HG02973 (cell line): ENCODE data around the gene NFKBIE.

Experiments
- ATAC-seq: cut with Tn5 transposase; IDR thresholded peaks from one replicate; pipeline ENCODE4 v1.9.1; 2021; ENCODE audit warnings: moderate library complexity; ENCODE audit not compliant: unreplicated experiment

NFKBIE gene

GRCh38 chr6:44258921-44259320 lies 6.4 kb downstream of the NFKBIE start:
- ATAC-seq: no peak

GRCh38 chr6:44258325-44258863 lies 7.0 kb downstream of the NFKBIE start:
- no peak for ATAC-seq

GRCh38 chr6:44257753-44258324 lies 7.5 kb downstream of the NFKBIE start:
- peak; percentile 13 for ATAC-seq

DNA sequence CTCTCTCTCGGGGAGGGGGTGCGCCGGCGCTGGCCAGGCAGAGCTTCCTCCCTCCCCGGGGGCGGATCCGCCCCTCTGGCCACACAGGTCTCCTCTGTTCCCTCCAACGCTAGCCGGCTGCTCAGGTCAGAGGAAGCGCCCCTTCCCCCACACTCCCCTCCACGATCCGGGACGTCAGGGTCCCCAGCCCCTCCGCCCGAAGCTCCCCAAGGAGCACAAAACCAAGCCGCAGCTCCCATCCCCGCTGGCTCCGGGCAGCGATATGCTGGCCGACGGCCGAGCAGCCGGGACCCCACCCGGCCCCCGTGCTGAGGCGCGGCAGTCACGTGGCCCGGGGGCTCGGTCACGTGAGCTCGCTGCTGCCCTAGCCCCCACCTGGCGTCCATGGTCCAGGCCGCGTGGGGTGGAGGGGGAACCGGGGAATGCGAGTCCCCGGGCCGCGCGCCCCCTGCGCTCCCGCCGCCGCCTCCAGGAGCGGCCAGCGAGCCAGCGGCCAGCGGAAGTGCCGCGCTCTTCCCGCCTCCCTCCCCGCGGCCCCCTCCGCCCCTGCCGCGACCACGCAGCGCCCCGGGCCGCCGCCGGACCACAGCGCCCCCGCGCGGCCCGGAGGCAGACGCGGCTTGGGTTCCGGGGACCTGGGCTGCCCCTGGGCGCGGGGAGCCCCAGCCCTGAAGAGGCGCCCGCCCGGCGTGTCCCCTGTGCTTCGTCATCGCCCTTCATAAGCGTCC lies 8.2 kb downstream of the NFKBIE start, which contains the start of gene SLC35B2:
Gene SLC35B2 (minus strand): TSS at position 504 of the 728 bp plus-strand sequence. CDS start 118 bp downstream, at position 386.
- ATAC-seq: peak; percentile 41

DNA sequence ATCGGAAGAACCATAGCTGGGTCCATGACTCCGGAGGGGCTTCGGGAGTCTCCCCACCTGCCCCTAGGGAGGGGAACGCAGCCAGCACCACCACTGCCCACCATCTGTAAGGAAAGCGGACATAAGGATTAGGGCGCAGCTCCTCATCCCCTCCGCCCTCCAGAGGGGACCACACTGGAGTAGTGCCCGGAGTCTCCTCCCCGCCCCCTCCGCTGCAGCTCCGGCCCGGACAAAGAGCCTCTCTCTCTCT lies 8.7 kb downstream of the NFKBIE start:
- ATAC-seq: no peak

DNA sequence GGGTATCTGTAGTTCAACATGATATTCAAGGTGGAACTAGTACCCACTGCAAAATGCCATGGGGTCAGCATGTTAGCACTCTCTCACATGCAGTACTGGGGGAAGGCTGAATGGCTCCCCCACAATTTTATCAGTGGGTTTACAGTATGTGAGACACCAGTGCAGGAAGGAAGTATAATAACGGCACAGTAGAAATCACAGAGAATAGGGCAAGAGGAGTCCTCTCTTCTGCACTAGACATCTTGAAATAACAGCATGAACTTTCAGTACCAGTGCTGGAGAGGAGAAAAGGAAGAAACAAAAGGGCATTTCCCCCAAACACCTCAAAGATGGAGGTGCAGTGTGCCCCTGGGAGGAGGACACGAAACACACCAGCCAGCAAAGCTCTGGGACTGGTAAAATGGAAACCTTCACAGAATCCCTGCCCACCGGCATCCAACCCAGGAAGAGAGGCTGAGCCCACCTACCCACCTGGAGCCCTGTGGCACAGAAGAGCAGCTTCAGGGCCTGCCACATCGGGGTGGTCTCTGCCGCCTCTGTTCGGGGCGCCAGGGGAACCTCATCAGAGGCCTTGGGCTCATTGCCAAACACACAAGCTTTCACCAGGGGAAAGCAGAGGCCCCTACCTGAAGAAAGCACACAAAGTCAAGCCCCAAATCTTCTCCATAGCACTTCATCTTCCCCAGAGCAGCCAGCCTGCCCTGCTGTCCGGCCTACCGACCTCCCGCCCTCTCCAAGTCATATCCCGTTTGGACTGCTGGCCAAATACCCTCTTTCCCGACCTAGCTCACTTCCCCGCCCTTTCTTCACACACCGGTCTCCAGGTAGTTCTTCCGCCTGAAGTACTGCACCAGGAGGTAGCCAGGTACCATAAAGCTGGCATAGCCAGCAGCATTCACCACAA lies 9.2 kb downstream of the NFKBIE start:
- no peak for ATAC-seq

DNA sequence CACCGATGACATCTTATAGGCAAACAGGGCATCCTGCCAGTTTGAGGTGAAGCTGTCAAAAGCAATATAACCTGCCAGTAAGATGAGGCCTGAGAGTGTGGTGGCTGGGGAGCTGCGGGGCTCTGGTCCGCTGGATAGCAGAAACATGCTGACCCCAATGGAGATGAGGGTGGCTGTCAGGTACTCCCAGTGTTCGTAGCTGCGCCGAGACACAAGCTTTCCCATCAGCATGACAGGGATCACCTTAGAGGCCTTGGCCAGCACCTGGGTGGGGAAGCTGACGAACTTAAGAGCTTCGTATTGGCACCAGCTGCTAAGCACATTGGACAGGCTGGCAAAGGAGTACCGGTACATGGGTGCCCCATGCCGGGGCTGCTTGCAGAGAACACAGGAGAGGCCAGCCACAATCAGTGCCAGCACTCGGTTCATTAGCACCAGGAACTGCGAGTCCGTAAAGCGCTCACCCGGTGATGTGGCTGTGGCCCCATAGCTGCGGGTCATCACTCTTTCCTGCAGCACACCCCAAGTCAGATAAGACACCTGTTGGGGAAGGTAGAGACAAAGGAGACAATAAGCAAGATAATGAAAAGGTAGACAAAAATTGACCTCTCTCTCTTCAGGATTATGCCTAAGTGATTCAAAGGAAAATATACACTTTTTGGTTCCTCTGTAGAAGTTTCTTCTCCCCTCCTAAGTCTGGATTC lies 10.1 kb downstream of the NFKBIE start:
- no peak for ATAC-seq

- ATAC-seq: no peak
Measured at GRCh38 chr6:44254191-44255104, 10.9 kb downstream of the NFKBIE start.

GRCh38 chr6:44253307-44254101 lies 11.8 kb downstream of the NFKBIE start:
- no peak for ATAC-seq

- ATAC-seq: no peak
Measured at GRCh38 chr6:44251576-44252524, 13.5 kb downstream of the NFKBIE start.

DNA sequence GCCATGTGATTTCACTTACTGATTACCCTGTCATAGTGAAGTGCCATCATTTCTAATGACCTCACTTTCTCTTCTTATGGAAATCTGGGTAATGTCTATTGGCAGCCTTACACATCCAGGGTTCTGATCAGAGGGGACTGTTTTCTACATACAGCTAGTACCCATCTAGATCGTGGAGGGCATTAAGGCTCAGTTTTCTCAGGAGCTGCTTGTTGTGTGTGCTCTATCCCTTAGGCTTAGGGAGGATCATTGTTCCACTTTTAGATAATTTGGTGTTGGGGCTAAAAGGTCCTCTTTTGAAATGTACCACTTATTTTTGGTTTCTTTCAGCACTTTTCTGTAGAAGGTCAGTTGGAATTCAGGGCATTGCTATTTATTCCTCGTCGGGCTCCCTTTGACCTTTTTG lies 14.6 kb downstream of the NFKBIE start:
- ATAC-seq: no peak

DNA sequence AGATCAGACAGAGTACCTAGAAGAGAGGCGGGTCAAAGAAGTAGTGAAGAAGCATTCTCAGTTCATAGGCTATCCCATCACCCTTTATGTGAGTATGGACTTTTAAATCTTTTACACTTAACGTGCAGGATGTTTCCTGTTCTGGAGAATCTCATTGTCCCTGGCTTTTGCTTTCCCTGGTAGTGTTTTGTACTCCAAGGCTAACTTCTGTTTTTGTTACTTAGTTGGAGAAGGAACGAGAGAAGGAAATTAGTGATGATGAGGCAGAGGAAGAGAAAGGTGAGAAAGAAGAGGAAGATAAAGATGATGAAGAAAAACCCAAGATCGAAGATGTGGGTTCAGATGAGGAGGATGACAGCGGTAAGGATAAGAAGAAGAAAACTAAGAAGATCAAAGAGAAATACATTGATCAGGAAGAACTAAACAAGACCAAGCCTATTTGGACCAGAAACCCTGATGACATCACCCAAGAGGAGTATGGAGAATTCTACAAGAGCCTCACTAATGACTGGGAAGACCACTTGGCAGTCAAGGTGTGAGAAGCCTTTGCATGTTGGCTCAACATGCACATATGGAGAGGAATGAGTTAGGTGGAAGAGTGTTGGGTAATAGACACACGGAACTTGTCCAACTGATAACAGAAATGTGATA lies 15.2 kb downstream of the NFKBIE start:
- ATAC-seq: no peak

DNA sequence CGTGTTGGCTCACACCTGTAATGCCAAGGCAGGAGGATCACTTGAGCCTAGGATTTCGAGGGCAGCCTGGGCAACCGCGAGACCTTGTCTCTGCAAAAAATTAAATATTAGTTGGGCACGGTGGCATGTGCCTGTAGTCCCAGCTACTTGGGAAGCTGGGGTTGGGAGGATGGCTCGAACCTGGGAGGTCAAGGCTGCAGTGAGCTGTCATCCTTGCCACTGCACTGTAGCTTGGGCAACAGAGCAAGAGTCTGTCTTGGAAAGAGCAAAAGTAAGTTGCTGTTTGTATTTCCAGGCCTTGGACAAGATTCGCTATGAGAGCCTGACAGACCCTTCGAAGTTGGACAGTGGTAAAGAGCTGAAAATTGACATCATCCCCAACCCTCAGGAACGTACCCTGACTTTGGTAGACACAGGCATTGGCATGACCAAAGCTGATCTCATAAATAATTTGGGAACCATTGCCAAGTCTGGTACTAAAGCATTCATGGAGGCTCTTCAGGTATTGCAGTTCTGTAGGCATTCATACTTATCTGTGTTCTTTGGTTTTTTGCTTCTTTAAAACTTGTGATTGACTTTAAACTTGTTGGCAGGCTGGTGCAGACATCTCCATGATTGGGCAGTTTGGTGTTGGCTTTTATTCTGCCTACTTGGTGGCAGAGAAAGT lies 16.1 kb downstream of the NFKBIE start:
- no peak for ATAC-seq

- ATAC-seq: no peak
Measured at GRCh38 chr6:44248579-44248978, 16.8 kb downstream of the NFKBIE start.

GRCh38 chr6:44247338-44248302 lies 17.7 kb downstream of the NFKBIE start:
- ATAC-seq: peak; percentile 27
